ENCODE data around the gene SLC6A18. TPM values are rescaled to one million over a fixed set of nuclear protein-coding genes. Genes with fewer than 3 reads are reported as not detected.

SLC6A18 gene
- total RNA-seq, 4 donors from 2014 or later = not detected

DNA sequence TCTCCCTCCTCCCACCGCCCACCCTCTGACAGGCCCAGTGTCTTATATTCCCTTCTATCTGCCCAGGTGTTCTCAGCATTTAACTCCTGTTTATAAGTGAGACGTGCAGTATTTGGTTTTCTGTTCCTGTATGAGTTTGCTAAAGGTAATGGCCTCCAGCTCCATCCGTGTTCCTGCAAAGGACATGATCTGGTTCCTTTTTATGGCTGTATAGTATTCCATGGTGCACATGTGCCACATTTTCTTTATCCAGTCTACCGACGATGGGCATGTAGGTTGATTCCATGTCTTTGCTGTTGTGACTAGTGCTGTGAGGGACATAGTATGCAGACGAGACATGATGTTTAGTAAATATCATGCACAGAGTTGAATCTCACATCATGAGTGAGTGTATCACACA, 30.8 kb upstream of the SLC6A18 start:
- TF ChIP-seq EP300 (IDR thresholded peaks at IDR 0.05) (no peak), POLR2A (IDR thresholded peaks at IDR 0.05) (no peak), POLR2AphosphoS5 (IDR thresholded peaks at IDR 0.05) (no peak), CTCF (IDR thresholded peaks at IDR 0.05) (no peak)
- 74 to 79% methylated on average over 6 of the region's 6 CpGs for WGBS, 2 donors (ENCODE audit: low coverage in 1 of 2)
- ATAC-seq = no peak
- Histone ChIP-seq H3K36me3 (no peaks in the 10 kb centered on the region), H3K4me3 (no peak overlapping the region), H3K27ac (no peak overlapping the region), H3K27me3 (peaks cover 71% of the 10 kb centered on the region), H3K9me3 (no peaks in the 10 kb centered on the region), H3K4me1 (no peaks in the 10 kb centered on the region)

GRCh38 chr5:1195439-1195838, 29.7 kb upstream of the SLC6A18 start:
- Histone ChIP-seq H3K4me1 (no peaks in the 10 kb centered on the region), H3K9me3 (no peaks in the 10 kb centered on the region), H3K27me3 (peaks cover 71% of the 10 kb centered on the region), H3K4me3 (no peak overlapping the region), H3K27ac (no peak overlapping the region), H3K36me3 (no peaks in the 10 kb centered on the region)
- no peak for ATAC-seq
- TF ChIP-seq CTCF (IDR thresholded peaks at IDR 0.05) (no peak), EP300 (IDR thresholded peaks at IDR 0.05) (no peak), POLR2A (IDR thresholded peaks at IDR 0.05) (no peak), POLR2AphosphoS5 (IDR thresholded peaks at IDR 0.05) (no peak)
- 57% methylated on average over 1 of the region's 5 CpGs; no CpG with 5 or more reads in 1 of the 2 donors for WGBS, 2 donors (ENCODE audit: low coverage in 1 of 2)

GRCh38 chr5:1195916-1196315, 29.3 kb upstream of the SLC6A18 start:
- no peaks in the 10 kb centered on the region for H3K36me3 ChIP-seq
- 61% methylated on average over 5 of the region's 24 CpGs; no CpG with 5 or more reads in 1 of the 2 donors for WGBS, 2 donors (ENCODE audit: low coverage in 1 of 2)
- no peaks in the 10 kb centered on the region for H3K9me3 ChIP-seq
- TF ChIP-seq EP300 (IDR thresholded peaks at IDR 0.05) = no peak
- TF ChIP-seq POLR2A (IDR thresholded peaks at IDR 0.05) = no peak
- no peak for TF ChIP-seq CTCF (IDR thresholded peaks at IDR 0.05)
- TF ChIP-seq POLR2AphosphoS5 (IDR thresholded peaks at IDR 0.05) = no peak
- H3K27me3 ChIP-seq = peaks cover 71% of the 10 kb centered on the region
- ATAC-seq = no peak
- H3K27ac ChIP-seq = no peak overlapping the region
- no peak overlapping the region for H3K4me3 ChIP-seq
- no peaks in the 10 kb centered on the region for H3K4me1 ChIP-seq

GRCh38 chr5:1196562-1196961, 28.6 kb upstream of the SLC6A18 start:
- ATAC-seq = no peak
- WGBS, 2 donors (ENCODE audit: low coverage in 1 of 2) = 50 to 100% methylated on average over 1 of the region's 1 CpG
- TF ChIP-seq POLR2AphosphoS5 (IDR thresholded peaks at IDR 0.05) = no peak
- TF ChIP-seq EP300 (IDR thresholded peaks at IDR 0.05) = no peak
- no peak for TF ChIP-seq POLR2A (IDR thresholded peaks at IDR 0.05)
- TF ChIP-seq CTCF (IDR thresholded peaks at IDR 0.05) = no peak
- H3K9me3 ChIP-seq = no peaks in the 10 kb centered on the region
- peaks cover 75% of the 10 kb centered on the region for H3K27me3 ChIP-seq
- H3K4me3 ChIP-seq = no peak overlapping the region
- no peaks in the 10 kb centered on the region for H3K4me1 ChIP-seq
- no peaks in the 10 kb centered on the region for H3K36me3 ChIP-seq
- H3K27ac ChIP-seq = no peak overlapping the region

- no peaks in the 10 kb centered on the region for H3K36me3 ChIP-seq
- H3K27ac ChIP-seq = no peak overlapping the region
- H3K4me3 ChIP-seq = no peak overlapping the region
- no peak for ATAC-seq
- H3K4me1 ChIP-seq = no peaks in the 10 kb centered on the region
- WGBS, 2 donors (ENCODE audit: low coverage in 1 of 2) = 76 to 100% methylated on average over 1 to 6 of the region's 7 CpGs
- TF ChIP-seq POLR2AphosphoS5 (IDR thresholded peaks at IDR 0.05) (no peak), CTCF (IDR thresholded peaks at IDR 0.05) (no peak), EP300 (IDR thresholded peaks at IDR 0.05) (no peak), POLR2A (IDR thresholded peaks at IDR 0.05) (no peak)
- H3K27me3 ChIP-seq = peaks cover 84% of the 10 kb centered on the region
- no peaks in the 10 kb centered on the region for H3K9me3 ChIP-seq
Measured at GRCh38 chr5:1197876-1198666, 27.1 kb upstream of the SLC6A18 start.

Data from gastroesophageal sphincter (tissue), 4 donors.